Peyer's patch (tissue), 4 donors: ENCODE measurements around the gene ZNF618.

Experiments
- POLR2A ChIP-seq, 2 donors: fragments of 450-650 bp; IDR thresholded peaks; one replicate each; pipeline ENCODE4 v1.5.1; 2017; ENCODE audit warnings: antibody characterized with exemption in 2 of 2, mild to moderate bottlenecking in 2 of 2, moderate library complexity in 2 of 2
- TF ChIP-seq, protein P1 (sequence below), 6 experiments: fragments of 450-650 bp in 4 of 6; fragments of 200-600 bp in 2 of 6; sonication (generic) in 1 of 6; IDR thresholded peaks; one replicate each; pipeline ENCODE4 v1.5.1; 2017 to 2019; ENCODE audit warnings: antibody characterized with exemption in 6 of 6, mild to moderate bottlenecking in 3 of 6, moderate library complexity in 1 of 6

DNA sequence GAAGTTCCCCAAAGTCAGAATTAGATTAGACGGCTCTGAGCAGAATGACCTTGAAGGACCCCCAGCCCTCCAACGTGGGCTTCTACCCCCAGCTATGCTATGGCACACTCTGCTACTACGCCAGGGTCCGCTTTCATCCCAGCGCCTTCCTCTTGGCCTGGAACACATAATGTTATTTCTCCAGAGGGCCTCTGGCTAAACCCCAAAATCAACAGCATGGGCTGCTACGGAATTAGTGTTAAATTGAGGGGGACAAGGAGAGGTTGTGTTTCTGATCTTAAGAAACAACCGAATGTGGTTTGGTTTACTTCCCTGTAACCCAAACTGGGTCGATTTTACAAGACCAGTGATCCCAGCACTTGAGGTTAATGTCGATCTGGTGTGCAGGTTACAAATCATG lies 97.1 kb downstream of the ZNF618 start:
- TF ChIP-seq POLR2A (IDR thresholded peaks at IDR 0.05): no peak
- TF ChIP-seq, protein P1, sequence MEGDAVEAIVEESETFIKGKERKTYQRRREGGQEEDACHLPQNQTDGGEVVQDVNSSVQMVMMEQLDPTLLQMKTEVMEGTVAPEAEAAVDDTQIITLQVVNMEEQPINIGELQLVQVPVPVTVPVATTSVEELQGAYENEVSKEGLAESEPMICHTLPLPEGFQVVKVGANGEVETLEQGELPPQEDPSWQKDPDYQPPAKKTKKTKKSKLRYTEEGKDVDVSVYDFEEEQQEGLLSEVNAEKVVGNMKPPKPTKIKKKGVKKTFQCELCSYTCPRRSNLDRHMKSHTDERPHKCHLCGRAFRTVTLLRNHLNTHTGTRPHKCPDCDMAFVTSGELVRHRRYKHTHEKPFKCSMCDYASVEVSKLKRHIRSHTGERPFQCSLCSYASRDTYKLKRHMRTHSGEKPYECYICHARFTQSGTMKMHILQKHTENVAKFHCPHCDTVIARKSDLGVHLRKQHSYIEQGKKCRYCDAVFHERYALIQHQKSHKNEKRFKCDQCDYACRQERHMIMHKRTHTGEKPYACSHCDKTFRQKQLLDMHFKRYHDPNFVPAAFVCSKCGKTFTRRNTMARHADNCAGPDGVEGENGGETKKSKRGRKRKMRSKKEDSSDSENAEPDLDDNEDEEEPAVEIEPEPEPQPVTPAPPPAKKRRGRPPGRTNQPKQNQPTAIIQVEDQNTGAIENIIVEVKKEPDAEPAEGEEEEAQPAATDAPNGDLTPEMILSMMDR (IDR thresholded peaks at IDR 0.05): no peak
